Astrocyte (in vitro differentiated cells and primary cell): Measurements from ENCODE around the gene AMT. TPM values are rescaled to one million over a fixed set of nuclear protein-coding genes. Genes with fewer than 3 reads are reported as not detected.
"Not testable (repeated sequence)": the region's sequence is repeated elsewhere in the genome, so short reads cannot be mapped to it uniquely, and the experiment has no call there.

Experiments used
- DNase-seq: peaks from one replicate; pipeline ENCODE4 v3.0.0-alpha.2; 2010; ENCODE audit warnings: low read depth
- FAIRE-seq: peaks from 2 replicates; lab custom pipeline; 2011; peaks lifted over from hg19 to GRCh38; lab: Jason Lieb, UNC
- H2AFZ ChIP-seq: 2 replicates; pipeline ENCODE4 v1.6.0; 2012; ENCODE audit warnings: low read depth, low read length, inconsistent platforms
- H3K27ac ChIP-seq: 2 replicates; pipeline ENCODE4 v1.5.1; 2011; ENCODE audit warnings: low read depth, low read length, inconsistent platforms
- H3K27me3 ChIP-seq: 2 replicates; pipeline ENCODE4 v1.6.0; 2011; ENCODE audit warnings: low read length, inconsistent platforms; ENCODE audit not compliant: insufficient read depth
- H3K36me3 ChIP-seq: 2 replicates; pipeline ENCODE4 v1.5.1; 2011; ENCODE audit warnings: low read length, inconsistent platforms; ENCODE audit not compliant: insufficient read depth
- H3K4me1 ChIP-seq: 2 replicates; pipeline ENCODE4 v1.5.1; 2011; ENCODE audit warnings: low read length, inconsistent platforms; ENCODE audit not compliant: insufficient read depth
- H3K4me2 ChIP-seq: 2 replicates; pipeline ENCODE4 v1.6.0; 2012; ENCODE audit warnings: low read length, inconsistent platforms
- H3K4me3 ChIP-seq: 2 replicates; pipeline ENCODE4 v1.5.1; 2011; ENCODE audit warnings: low read depth, mild to moderate bottlenecking, low read length, inconsistent platforms; ENCODE audit not compliant: insufficient read depth
- H3K79me2 ChIP-seq: 2 replicates; pipeline ENCODE4 v1.6.0; 2012; ENCODE audit warnings: mild to moderate bottlenecking, low read length, inconsistent platforms; ENCODE audit not compliant: insufficient read depth
- H3K9ac ChIP-seq: 2 replicates; pipeline ENCODE4 v1.6.0; 2012; ENCODE audit warnings: mild to moderate bottlenecking, low read length, inconsistent platforms
- H3K9me3 ChIP-seq: 2 replicates; pipeline ENCODE4 v1.5.1; 2012; ENCODE audit warnings: low read depth, mild to moderate bottlenecking, low read length, inconsistent platforms; ENCODE audit not compliant: insufficient read depth
- H4K20me1 ChIP-seq: 2 replicates; pipeline ENCODE4 v1.6.0; 2012; ENCODE audit warnings: low read length, inconsistent platforms; ENCODE audit not compliant: insufficient read depth
- H3K27ac Mint-ChIP-seq: one replicate; pipeline ENCODE4 v1.8.0; 2021; ENCODE audit warnings: mild to moderate bottlenecking, mixed read lengths; ENCODE audit not compliant: unreplicated experiment
- H3K27me3 Mint-ChIP-seq: one replicate; pipeline ENCODE4 v1.8.0; 2021; ENCODE audit warnings: low read depth, mixed read lengths; ENCODE audit not compliant: unreplicated experiment
- H3K36me3 Mint-ChIP-seq: one replicate; pipeline ENCODE4 v1.8.0; 2021; ENCODE audit warnings: low read depth, mixed read lengths; ENCODE audit not compliant: unreplicated experiment
- H3K4me1 Mint-ChIP-seq: one replicate; pipeline ENCODE4 v1.8.0; 2021; ENCODE audit warnings: low read depth, mixed read lengths; ENCODE audit not compliant: unreplicated experiment
- H3K4me3 Mint-ChIP-seq: one replicate; pipeline ENCODE4 v1.8.0; 2021; ENCODE audit warnings: mild to moderate bottlenecking, moderate library complexity, mixed read lengths; ENCODE audit not compliant: unreplicated experiment
- H3K9me3 Mint-ChIP-seq: one replicate; pipeline ENCODE4 v1.8.0; 2021; ENCODE audit warnings: mild to moderate bottlenecking, mixed read lengths; ENCODE audit not compliant: unreplicated experiment
- CTCF ChIP-seq: IDR thresholded peaks from 2 replicates; pipeline ENCODE4 v1.5.1; 2011; ENCODE audit warnings: low read depth, mild to moderate bottlenecking, inconsistent platforms, low read length, moderate library complexity; ENCODE audit not compliant: insufficient read depth
- EZH2 ChIP-seq: IDR thresholded peaks from 2 replicates; pipeline ENCODE4 v1.6.1; 2012; ENCODE audit warnings: mild to moderate bottlenecking, low read length, inconsistent platforms; ENCODE audit not compliant: insufficient read depth
- total RNA-seq: library from RNA; stranded (reverse); gene quantifications from 2 replicates; pipeline ENCODE4 v1.2.1, GENCODE V29; 2021

Gene AMT
- total RNA-seq, 1 donor from 2014 or later: 5.2 TPM

DNA sequence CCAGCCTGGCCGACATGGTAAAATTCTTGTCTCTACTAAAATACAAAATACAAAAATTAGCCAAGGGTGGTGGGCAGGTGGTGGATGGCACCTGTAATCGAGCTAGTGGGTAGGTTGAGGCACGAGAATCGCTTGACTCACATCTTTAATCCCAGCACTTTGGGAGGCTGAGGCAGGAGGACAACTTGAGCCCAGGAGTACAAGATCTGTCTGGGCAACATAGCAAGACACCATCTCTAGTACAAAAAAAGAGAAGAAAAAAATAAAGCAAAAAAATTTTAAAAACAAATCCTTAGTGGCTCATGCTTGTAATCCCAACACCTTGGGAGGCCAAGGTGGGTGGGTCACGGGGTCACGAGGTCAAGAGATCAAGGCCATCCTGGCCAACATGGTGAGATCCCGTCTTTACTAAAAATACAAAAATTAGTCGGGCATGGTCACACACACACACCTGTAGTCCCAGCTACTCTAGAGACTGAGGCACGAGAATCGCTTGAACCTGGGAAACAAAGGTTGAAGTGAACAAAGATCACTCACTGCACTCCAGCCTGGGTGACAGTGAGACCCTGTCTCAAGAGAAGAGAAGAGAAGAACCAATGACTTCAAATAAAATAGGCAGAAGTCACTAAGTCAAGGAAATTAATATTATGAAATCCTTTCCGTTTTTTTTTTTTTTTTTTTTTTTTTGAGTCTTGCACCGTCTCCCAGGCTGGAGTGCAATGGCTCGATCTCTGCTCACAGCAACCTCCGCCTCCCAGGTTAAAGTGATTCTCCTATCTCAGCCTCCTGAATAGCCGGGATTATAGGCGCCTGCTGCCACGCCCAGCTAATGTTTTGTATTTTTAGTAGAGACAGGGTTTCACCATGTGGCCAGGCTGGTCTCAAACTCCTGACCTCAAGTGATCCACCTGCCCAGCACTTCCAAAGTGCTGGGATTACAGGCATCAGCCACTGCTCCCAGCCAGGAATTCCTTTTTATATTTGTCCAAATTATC, 15.4 kb downstream of the AMT start:
- Histone ChIP-seq H3K27ac (no peak overlapping the region), H2AFZ (no peak overlapping the region), H4K20me1 (peaks cover 92% of the 10 kb centered on the region), H3K79me2 (peaks cover 99% of the 10 kb centered on the region), H3K9ac (no peak overlapping the region), H3K4me3 (no peak overlapping the region), H3K36me3 (peaks cover 1% of the 10 kb centered on the region), H3K4me1 (peaks cover 15% of the 10 kb centered on the region), H3K27me3 (no peaks in the 10 kb centered on the region), H3K4me2 (peak overlapping the region; percentile 58), H3K9me3 (no peaks in the 10 kb centered on the region)
- Mint-ChIP-seq H3K9me3 (no peaks in the 10 kb centered on the region), H3K4me3 (peak overlapping the region; percentile 65), H3K4me1 (peaks cover 13% of the 10 kb centered on the region), H3K27ac (peak overlapping the region; percentile 77), H3K36me3 (peaks cover 9% of the 10 kb centered on the region), H3K27me3 (no peaks in the 10 kb centered on the region)
- FAIRE-seq: no peak
- no peak for DNase-seq
- TF ChIP-seq EZH2: no peak
- no peak for TF ChIP-seq CTCF

GRCh38 chr3:49405570-49405969, 16.7 kb downstream of the AMT start:
- not testable (repeated sequence) for H3K27ac ChIP-seq

GRCh38 chr3:49403891-49404290, 18.4 kb downstream of the AMT start:
- TF ChIP-seq CTCF (no peak), EZH2 (no peak)
- H3K36me3 Mint-ChIP-seq: peaks cover 2% of the 10 kb centered on the region
- Histone ChIP-seq H4K20me1 (peaks cover 96% of the 10 kb centered on the region), H3K4me2 (no peak overlapping the region), H3K27ac (no peak overlapping the region), H3K27me3 (no peaks in the 10 kb centered on the region), H2AFZ (no peak overlapping the region), H3K4me3 (no peak overlapping the region), H3K9me3 (no peaks in the 10 kb centered on the region), H3K4me1 (peaks cover 9% of the 10 kb centered on the region), H3K9ac (no peak overlapping the region), H3K36me3 (peaks cover 10% of the 10 kb centered on the region), H3K79me2 (peaks cover 99% of the 10 kb centered on the region)
- no peak overlapping the region for H3K4me3 Mint-ChIP-seq
- no peaks in the 10 kb centered on the region for H3K27me3 Mint-ChIP-seq
- H3K4me1 Mint-ChIP-seq: peaks cover 19% of the 10 kb centered on the region
- H3K9me3 Mint-ChIP-seq: no peaks in the 10 kb centered on the region
- FAIRE-seq: no peak
- no peak overlapping the region for H3K27ac Mint-ChIP-seq
- DNase-seq: no peak

More at GRCh38 chr3:49405570-49405969, 16.7 kb downstream of the AMT start:
- DNase-seq, H3K27me3 Mint-ChIP-seq, H3K4me3 ChIP-seq, H3K36me3 ChIP-seq, H3K9me3 Mint-ChIP-seq, H3K27me3 ChIP-seq, H2AFZ ChIP-seq, FAIRE-seq, H3K9me3 ChIP-seq, H3K4me3 Mint-ChIP-seq, H3K9ac ChIP-seq, H3K36me3 Mint-ChIP-seq: not testable (repeated sequence)
- peaks cover 96% of the 10 kb centered on the region for H4K20me1 ChIP-seq
- peaks cover 99% of the 10 kb centered on the region for H3K79me2 ChIP-seq
- H3K4me2 ChIP-seq: peak overlapping the region; percentile 58
- peak overlapping the region; percentile 48 for H3K27ac Mint-ChIP-seq
- peaks cover 13% of the 10 kb centered on the region for H3K4me1 Mint-ChIP-seq
- peaks cover 15% of the 10 kb centered on the region for H3K4me1 ChIP-seq
